Panc1 (cell line): ENCODE results near the gene XKR3. TPM values are rescaled to one million over a fixed set of nuclear protein-coding genes. Genes with fewer than 3 reads are reported as not detected.

Experiments
- ATAC-seq: fragments of 200-7000 bp; cut with Tn5 transposase; 2 replicates; pipeline ENCODE4 v1.9.1; 2020; ENCODE audit warnings: mild to moderate bottlenecking, moderate library complexity
- BruUV-seq: library from RNA; stranded (reverse); fragments of 400-500 nt; replicated peaks from 2 replicates; lab custom pipeline; 2021; lab: Mats Ljungman, UMichigan
- CTCF ChIA-PET: fragments of 300-600 bp; sonication (Branson Sonifier 250); formaldehyde crosslinking; loops from one replicate; lab custom pipeline; 2022; ENCODE audit warnings: antibody characterized with exemption; lab: Charles Lee
- POLR2A ChIA-PET: fragments of 300-600 bp; sonication (Branson Sonifier 250); formaldehyde crosslinking; loops from one replicate; lab custom pipeline; 2022; ENCODE audit warnings: antibody characterized with exemption; lab: Charles Lee
- DNase-seq: peaks from one replicate; pipeline ENCODE4 v3.0.0-alpha.2; 2010; ENCODE audit warnings: low read depth, low spot score
- H3K27ac ChIP-seq: 2 replicates; pipeline ENCODE4 v1.5.1; 2011; ENCODE audit warnings: mild to moderate bottlenecking, low read length, inconsistent platforms
- H3K27me3 ChIP-seq: fragments of 200-500 bp; sonication (Bioruptor generic); 2 replicates; pipeline ENCODE4 v1.6.0; 2014; ENCODE audit warnings: low read length, inconsistent platforms; ENCODE audit not compliant: control insufficient read depth, insufficient read depth
- H3K36me3 ChIP-seq: fragments of 200-500 bp; sonication (Bioruptor generic); 2 replicates; pipeline ENCODE4 v1.5.1; 2014; ENCODE audit warnings: inconsistent platforms, mild to moderate bottlenecking, low read length, moderate library complexity; ENCODE audit not compliant: control insufficient read depth, insufficient read depth
- H3K4me1 ChIP-seq: 2 replicates; pipeline ENCODE4 v1.5.1; 2011; ENCODE audit warnings: inconsistent platforms, mild to moderate bottlenecking, low read length, moderate library complexity; ENCODE audit not compliant: control insufficient read depth, insufficient read depth
- H3K4me3 ChIP-seq, 2 experiments: 2 replicates each; pipeline ENCODE4 v1.5.1; 2011 to 2012; ENCODE audit warnings: low read depth in 2 of 2, low read length in 2 of 2, mild to moderate bottlenecking in 2 of 2, inconsistent platforms in 1 of 2, moderate library complexity in 1 of 2
- H3K9me3 ChIP-seq: fragments of 200-500 bp; sonication (Bioruptor generic); 2 replicates; pipeline ENCODE4 v1.5.1; 2014; ENCODE audit warnings: low read depth, mild to moderate bottlenecking, inconsistent platforms, low read length, moderate library complexity; ENCODE audit not compliant: control insufficient read depth, insufficient read depth
- POLR2AphosphoS5 ChIP-seq: IDR thresholded peaks from 2 replicates; pipeline ENCODE4 v1.6.1; 2012; ENCODE audit warnings: mild to moderate bottlenecking, low read depth, low read length, moderate library complexity
- SIN3A ChIP-seq: IDR thresholded peaks from 2 replicates; pipeline ENCODE4 v1.6.1; 2012; ENCODE audit warnings: low read depth, mild to moderate bottlenecking, low read length, moderate library complexity, borderline replicate concordance; ENCODE audit not compliant: insufficient read depth
- TCF7L2 ChIP-seq: IDR thresholded peaks from 2 replicates; pipeline ENCODE4 v1.6.1; 2011; ENCODE audit warnings: mild to moderate bottlenecking, low read depth, low read length, inconsistent platforms
- in situ Hi-C: cut with HindIII; loops from 2 replicates; pipeline ENCODE4 v1.10.0; 2016; ENCODE audit warnings: low sequenced_read_pairs, low pct_unique_long_range_greater_than_20kb
- intact Hi-C: fragments of 100-400 bp; cut with micrococcal nuclease; formaldehyde crosslinking; loops from one replicate; pipeline ENCODE4 v1.10.0; 2022; ENCODE audit not compliant: unreplicated experiment
- total RNA-seq: library from RNA; stranded (reverse); gene quantifications from one replicate; pipeline ENCODE4 v1.2.1, GENCODE V29; 2021; ENCODE audit not compliant: unreplicated experiment
- TF ChIP-seq, protein P1 (sequence below), 2 experiments: IDR thresholded peaks; 2 replicates each; pipeline ENCODE4 v1.6.1; 2011 to 2012; ENCODE audit warnings: low read depth in 2 of 2, control low read depth in 1 of 2, low read length in 1 of 2, mild to moderate bottlenecking in 1 of 2, moderate library complexity in 1 of 2; ENCODE audit not compliant: insufficient read depth in 1 of 2
- TF ChIP-seq, protein P2 (sequence below): fragments of 450-650 bp; IDR thresholded peaks from 2 replicates; pipeline ENCODE4 v1.5.1; 2017; ENCODE audit warnings: mild to moderate bottlenecking

Gene XKR3
- total RNA-seq, 1 experiment from 2014 or later, result not detected

DNA sequence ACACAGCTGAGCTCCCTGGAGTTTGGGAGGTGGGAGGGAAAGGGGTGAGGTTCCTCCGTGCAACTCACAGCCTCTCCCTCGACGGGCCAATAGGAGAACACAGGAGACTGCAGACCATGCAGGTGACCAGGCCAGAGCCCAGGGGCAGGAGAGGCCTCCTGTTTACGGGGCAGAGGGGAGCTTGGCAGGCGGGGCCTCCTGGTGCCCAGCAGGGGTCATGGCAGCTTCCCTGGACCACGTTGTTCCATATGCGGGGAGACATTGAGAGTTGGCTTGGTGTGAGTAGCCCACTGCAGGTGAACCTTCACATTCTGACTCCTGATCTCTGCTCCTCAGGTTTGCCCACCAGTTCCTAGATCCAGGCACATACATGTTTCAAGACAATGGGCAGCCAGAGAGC lies 19.3 kb upstream of the XKR3 start:
- in situ Hi-C loops, result no loop called here
- BruUV-seq, result no TSS peak
- ATAC-seq, result no peak
- H3K27me3 ChIP-seq, result no peaks in the 10 kb centered on the region
- H3K4me3 ChIP-seq, result no peak overlapping the region
- H3K4me1 ChIP-seq, result no peaks in the 10 kb centered on the region
- no peaks in the 10 kb centered on the region for H3K9me3 ChIP-seq
- ChIA-PET POLR2A (no interaction called here), CTCF (no interaction called here)
- H3K27ac ChIP-seq, result no peak overlapping the region
- DNase-seq, result no peak
- intact Hi-C loops, result no loop called here
- H3K36me3 ChIP-seq, result no peaks in the 10 kb centered on the region
- TF ChIP-seq SIN3A, result no peak
- no peak for TF ChIP-seq TCF7L2

DNA sequence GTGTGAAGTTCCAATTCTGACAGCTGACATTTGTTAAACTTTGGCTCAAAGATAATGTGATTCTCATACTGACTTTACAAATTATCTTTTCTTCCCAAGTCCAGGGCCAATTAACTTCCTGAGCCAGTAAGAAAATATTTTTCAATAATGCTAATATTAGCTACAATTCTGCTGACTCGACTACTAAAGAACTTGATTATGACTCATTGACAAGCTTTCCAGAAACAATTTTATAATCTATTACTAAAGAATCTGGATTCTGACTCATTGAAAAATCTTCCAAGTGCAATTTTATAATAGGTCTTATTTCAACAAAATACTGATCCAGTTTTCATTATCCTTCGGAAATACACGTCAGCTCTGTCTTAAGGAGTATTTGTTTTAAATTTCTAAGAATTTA lies 12.9 kb upstream of the XKR3 start:
- H3K27me3 ChIP-seq, result no peaks in the 10 kb centered on the region
- in situ Hi-C loops, result no loop called here
- TF ChIP-seq, protein P1, sequence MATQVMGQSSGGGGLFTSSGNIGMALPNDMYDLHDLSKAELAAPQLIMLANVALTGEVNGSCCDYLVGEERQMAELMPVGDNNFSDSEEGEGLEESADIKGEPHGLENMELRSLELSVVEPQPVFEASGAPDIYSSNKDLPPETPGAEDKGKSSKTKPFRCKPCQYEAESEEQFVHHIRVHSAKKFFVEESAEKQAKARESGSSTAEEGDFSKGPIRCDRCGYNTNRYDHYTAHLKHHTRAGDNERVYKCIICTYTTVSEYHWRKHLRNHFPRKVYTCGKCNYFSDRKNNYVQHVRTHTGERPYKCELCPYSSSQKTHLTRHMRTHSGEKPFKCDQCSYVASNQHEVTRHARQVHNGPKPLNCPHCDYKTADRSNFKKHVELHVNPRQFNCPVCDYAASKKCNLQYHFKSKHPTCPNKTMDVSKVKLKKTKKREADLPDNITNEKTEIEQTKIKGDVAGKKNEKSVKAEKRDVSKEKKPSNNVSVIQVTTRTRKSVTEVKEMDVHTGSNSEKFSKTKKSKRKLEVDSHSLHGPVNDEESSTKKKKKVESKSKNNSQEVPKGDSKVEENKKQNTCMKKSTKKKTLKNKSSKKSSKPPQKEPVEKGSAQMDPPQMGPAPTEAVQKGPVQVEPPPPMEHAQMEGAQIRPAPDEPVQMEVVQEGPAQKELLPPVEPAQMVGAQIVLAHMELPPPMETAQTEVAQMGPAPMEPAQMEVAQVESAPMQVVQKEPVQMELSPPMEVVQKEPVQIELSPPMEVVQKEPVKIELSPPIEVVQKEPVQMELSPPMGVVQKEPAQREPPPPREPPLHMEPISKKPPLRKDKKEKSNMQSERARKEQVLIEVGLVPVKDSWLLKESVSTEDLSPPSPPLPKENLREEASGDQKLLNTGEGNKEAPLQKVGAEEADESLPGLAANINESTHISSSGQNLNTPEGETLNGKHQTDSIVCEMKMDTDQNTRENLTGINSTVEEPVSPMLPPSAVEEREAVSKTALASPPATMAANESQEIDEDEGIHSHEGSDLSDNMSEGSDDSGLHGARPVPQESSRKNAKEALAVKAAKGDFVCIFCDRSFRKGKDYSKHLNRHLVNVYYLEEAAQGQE (IDR thresholded peaks at IDR 0.05; ENCODE audit: insufficient read depth in 1 of 2, low read depth in 2 of 2, low read length in 1 of 2), result no peak
- TF ChIP-seq, protein P2, sequence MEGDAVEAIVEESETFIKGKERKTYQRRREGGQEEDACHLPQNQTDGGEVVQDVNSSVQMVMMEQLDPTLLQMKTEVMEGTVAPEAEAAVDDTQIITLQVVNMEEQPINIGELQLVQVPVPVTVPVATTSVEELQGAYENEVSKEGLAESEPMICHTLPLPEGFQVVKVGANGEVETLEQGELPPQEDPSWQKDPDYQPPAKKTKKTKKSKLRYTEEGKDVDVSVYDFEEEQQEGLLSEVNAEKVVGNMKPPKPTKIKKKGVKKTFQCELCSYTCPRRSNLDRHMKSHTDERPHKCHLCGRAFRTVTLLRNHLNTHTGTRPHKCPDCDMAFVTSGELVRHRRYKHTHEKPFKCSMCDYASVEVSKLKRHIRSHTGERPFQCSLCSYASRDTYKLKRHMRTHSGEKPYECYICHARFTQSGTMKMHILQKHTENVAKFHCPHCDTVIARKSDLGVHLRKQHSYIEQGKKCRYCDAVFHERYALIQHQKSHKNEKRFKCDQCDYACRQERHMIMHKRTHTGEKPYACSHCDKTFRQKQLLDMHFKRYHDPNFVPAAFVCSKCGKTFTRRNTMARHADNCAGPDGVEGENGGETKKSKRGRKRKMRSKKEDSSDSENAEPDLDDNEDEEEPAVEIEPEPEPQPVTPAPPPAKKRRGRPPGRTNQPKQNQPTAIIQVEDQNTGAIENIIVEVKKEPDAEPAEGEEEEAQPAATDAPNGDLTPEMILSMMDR, result no peak
- TF ChIP-seq SIN3A (no peak), TCF7L2 (no peak), POLR2AphosphoS5 (no peak)
- no TSS peak for BruUV-seq
- no peaks in the 10 kb centered on the region for H3K9me3 ChIP-seq
- H3K27ac ChIP-seq, result no peak overlapping the region
- CTCF ChIA-PET, result no interaction called here
- intact Hi-C loops, result no loop called here
- DNase-seq (no peak), ATAC-seq (no peak)
- no peak overlapping the region for H3K4me3 ChIP-seq
- H3K4me1 ChIP-seq, result no peaks in the 10 kb centered on the region
- no peaks in the 10 kb centered on the region for H3K36me3 ChIP-seq
- POLR2A ChIA-PET, result no interaction called here

DNA sequence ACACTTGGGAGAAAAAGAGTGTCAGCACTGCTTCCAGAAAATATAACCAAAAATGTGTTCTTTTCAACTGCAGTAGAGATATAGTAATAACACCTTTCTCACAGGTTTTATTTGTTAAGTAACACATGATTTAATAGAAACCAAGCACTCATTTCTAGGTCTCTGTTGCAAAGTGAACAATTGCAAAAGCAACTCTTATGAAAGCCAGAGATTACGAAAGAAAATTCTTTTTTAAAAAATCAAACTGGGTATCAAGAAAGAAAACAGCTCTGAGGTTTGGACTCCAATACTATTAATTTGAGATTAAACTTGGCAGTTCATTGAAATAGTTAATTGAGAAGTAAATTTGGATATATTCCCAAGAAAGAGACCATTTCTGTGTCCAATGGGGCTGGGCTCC lies 9.8 kb upstream of the XKR3 start:
- TF ChIP-seq, protein P1 (IDR thresholded peaks at IDR 0.05; ENCODE audit: insufficient read depth in 1 of 2, low read depth in 2 of 2, low read length in 1 of 2), result no peak
- TF ChIP-seq POLR2AphosphoS5, result no peak
- TF ChIP-seq SIN3A, result no peak
- TF ChIP-seq, protein P2, result no peak
- no peak for TF ChIP-seq TCF7L2
- intact Hi-C loops, result no loop called here
- Histone ChIP-seq H3K36me3 (no peaks in the 10 kb centered on the region), H3K27me3 (no peaks in the 10 kb centered on the region), H3K4me1 (no peaks in the 10 kb centered on the region), H3K27ac (no peak overlapping the region), H3K9me3 (no peaks in the 10 kb centered on the region), H3K4me3 (no peak overlapping the region)
- in situ Hi-C loops, result no loop called here
- no TSS peak for BruUV-seq
- CTCF ChIA-PET, result no interaction called here
- no peak for DNase-seq
- POLR2A ChIA-PET, result no interaction called here
- ATAC-seq, result no peak
